ENCODE measurements around the gene CREB3L1. TPM values are rescaled to one million over a fixed set of nuclear protein-coding genes. Genes with fewer than 3 reads are reported as not detected.

Gene CREB3L1
- total RNA-seq, 1 experiment from 2014 or later: 3.3 TPM

GRCh38 chr11:46338636-46338987, 61.1 kb downstream of the CREB3L1 start:
- Mint-ChIP-seq H3K27ac (peak overlapping the region; percentile 90 to 98 (median 98)), H3K4me1 (peaks cover 76 to 95% of the 10 kb centered on the region in 2 experiments), H3K4me3 (peak overlapping the region; percentile 45 to 74), H3K9me3 (no peaks in the 10 kb centered on the region), H3K27me3 (ENCODE audit: low read depth) (peaks cover 21% of the 10 kb centered on the region), H3K36me3 (ENCODE audit: insufficient read depth in 1 of 3, low read depth in 3 of 3) (no peaks in the 10 kb centered on the region; a peak in 1 of 7 replicates)
- Histone ChIP-seq H3K27ac (ENCODE audit: insufficient read length, low read depth, low read length) (peak overlapping the region; percentile 37), H3K23ac (ENCODE audit: insufficient read length, low read depth, low read length) (no peak overlapping the region), H2BK15ac (ENCODE audit: low read depth, low read length) (no peak overlapping the region), H2BK5ac (ENCODE audit: insufficient read length, low read length) (no peak overlapping the region), H3K4ac (ENCODE audit: low read depth, low read length) (no peak overlapping the region), H4K5ac (ENCODE audit: insufficient read length, low read depth, low read length) (no peak overlapping the region), H2BK12ac (ENCODE audit: insufficient read length, low read depth, low read length) (no peak overlapping the region), H3K9me3 (ENCODE audit: control insufficient read depth, low read depth, low read length) (no peaks in the 10 kb centered on the region), H2BK120ac (ENCODE audit: low read depth, low read length, poor library complexity, severe bottlenecking) (no peak overlapping the region), H4K20me1 (ENCODE audit: control insufficient read depth, insufficient read depth, insufficient read length) (no peaks in the 10 kb centered on the region), H3K79me1 (ENCODE audit: insufficient read depth, low read depth, low read length, poor library complexity, severe bottlenecking) (no peaks in the 10 kb centered on the region), H3K79me2 (ENCODE audit: insufficient read depth, low read length) (no peaks in the 10 kb centered on the region), H3T11ph (ENCODE audit: low read length) (no peak overlapping the region), H3K18ac (ENCODE audit: insufficient read length, low read depth, low read length) (peak overlapping the region; percentile 11), H4K91ac (ENCODE audit: insufficient read length, low read depth, low read length) (no peak overlapping the region), H2BK20ac (ENCODE audit: low read depth, low read length, poor library complexity, severe bottlenecking) (no peak overlapping the region), H3K23me2 (ENCODE audit: insufficient read length, low read depth, low read length, poor library complexity, severe bottlenecking) (peaks cover under 1% of the 10 kb centered on the region), H2AFZ (ENCODE audit: low read length) (no peak overlapping the region), H3K4me2 (ENCODE audit: insufficient read depth, insufficient read length, low read length) (peak overlapping the region; percentile 17), H3K56ac (ENCODE audit: insufficient read length, low read depth, low read length) (no peak overlapping the region), H4K8ac (replicated peaks; ENCODE audit: insufficient read length, low read depth, low read length) (no peak overlapping the region), H3K9ac (ENCODE audit: extremely low read depth, insufficient read length, low read length) (no peak overlapping the region), H3K14ac (ENCODE audit: insufficient read depth, low read length) (0 out of 2 replicates have a peak overlapping the region, but pooled peaks have one; percentile 27), H3K27me3 (ENCODE audit: insufficient read depth, low read length) (peaks cover 6% of the 10 kb centered on the region; the same call in 1 of the 2 replicates), H3K4me1 (ENCODE audit: insufficient read depth, low read length) (peaks cover 37% of the 10 kb centered on the region), H2AK5ac (ENCODE audit: insufficient read length, low read length) (no peak overlapping the region)
- DNase-seq: no peak
- no CpG with 5 or more reads among the region's 9 CpGs for WGBS (ENCODE audit: extremely low coverage, insufficient read length, low lambda C conversion rate)
- TF ChIP-seq CTCF (conservative IDR thresholded peaks at IDR 0.05): no peak
